Activated CD4-positive, alpha-beta T cell treated with anti-CD3 and anti-CD28 coated beads for 36 hours (primary cell): ENCODE data around the gene TTC34. TPM values are rescaled to one million over a fixed set of nuclear protein-coding genes. Genes with fewer than 3 reads are reported as not detected.

Source experiments
- ATAC-seq: fragments of 200-7000 bp; cut with Tn5 transposase; one replicate; pipeline ENCODE4 v1.10.0; 2021; ENCODE audit warnings: mild to moderate bottlenecking, moderate library complexity
- CTCF ChIA-PET: fragments of 350-600 bp; sonication (Branson Sonifier 250); formaldehyde crosslinking; loops from one replicate; lab custom pipeline; 2021; ENCODE audit warnings: antibody characterized with exemption; lab: Charles Lee
- POLR2A ChIA-PET: fragments of 350-600 bp; sonication (Branson Sonifier 250); formaldehyde crosslinking; loops from one replicate; lab custom pipeline; 2021; ENCODE audit warnings: antibody characterized with exemption, inconsistent platforms; lab: Charles Lee
- DNase-seq: peaks from one replicate; pipeline ENCODE4 v3.0.0-alpha.2; 2020
- H3K27ac Mint-ChIP-seq: one replicate; pipeline ENCODE4 v1.8.0; 2021; ENCODE audit warnings: mixed read lengths
- H3K27me3 Mint-ChIP-seq: one replicate; pipeline ENCODE4 v1.8.0; 2021; ENCODE audit warnings: mixed read lengths
- H3K36me3 Mint-ChIP-seq: one replicate; pipeline ENCODE4 v1.8.0; 2021; ENCODE audit warnings: low read depth, mixed read lengths
- H3K4me1 Mint-ChIP-seq: one replicate; pipeline ENCODE4 v1.8.0; 2021; ENCODE audit warnings: mixed read lengths
- H3K4me3 Mint-ChIP-seq: one replicate; pipeline ENCODE4 v1.8.0; 2021; ENCODE audit warnings: mild to moderate bottlenecking, moderate library complexity, mixed read lengths
- H3K9me3 Mint-ChIP-seq: one replicate; pipeline ENCODE4 v1.8.0; 2021; ENCODE audit warnings: low read depth, mixed read lengths
- intact Hi-C, 2 experiments: fragments of 100-400 bp; cut with DNase I in 1 of 2; cut with micrococcal nuclease in 1 of 2; formaldehyde crosslinking; loops; one replicate each; pipeline versions ENCODE4 v1.14.2 to v1.15.1; 2022 to 2024; cut with DNase I, micrococcal nuclease
- total RNA-seq, 2 experiments: library from RNA; stranded (reverse); gene quantifications; one replicate each; pipeline ENCODE4 v1.2.3, GENCODE V29; 2021

TTC34 gene
- total RNA-seq, 2 experiments from 2014 or later, result 1.3 TPM

- ChIA-PET POLR2A (no interaction called here), CTCF (interaction anchor here (0.6 to 0.9 kb wide), 2 partner anchors 41 to 81 kb away, joined by 3 read pairs; no protein-coding TSS in a partner anchor)
- H3K36me3 Mint-ChIP-seq, result peaks cover 6% of the 10 kb centered on the region
- no peak for DNase-seq
- no peaks in the 10 kb centered on the region for H3K9me3 Mint-ChIP-seq
- no peak overlapping the region for H3K4me3 Mint-ChIP-seq
- intact Hi-C loops, result loop anchor here in 1 of 2 experiments (5.0 to 10.0 kb wide), 2 partner anchors 335 to 1183 kb away; partner anchors contain the start of gene SMIM1
- no peak overlapping the region for H3K27ac Mint-ChIP-seq
- no peak for ATAC-seq
- H3K27me3 Mint-ChIP-seq, result no peaks in the 10 kb centered on the region
- H3K4me1 Mint-ChIP-seq, result peaks cover 14% of the 10 kb centered on the region
Measured at GRCh38 chr1:2589431-2590232, 211.9 kb downstream of the TTC34 start.

DNA sequence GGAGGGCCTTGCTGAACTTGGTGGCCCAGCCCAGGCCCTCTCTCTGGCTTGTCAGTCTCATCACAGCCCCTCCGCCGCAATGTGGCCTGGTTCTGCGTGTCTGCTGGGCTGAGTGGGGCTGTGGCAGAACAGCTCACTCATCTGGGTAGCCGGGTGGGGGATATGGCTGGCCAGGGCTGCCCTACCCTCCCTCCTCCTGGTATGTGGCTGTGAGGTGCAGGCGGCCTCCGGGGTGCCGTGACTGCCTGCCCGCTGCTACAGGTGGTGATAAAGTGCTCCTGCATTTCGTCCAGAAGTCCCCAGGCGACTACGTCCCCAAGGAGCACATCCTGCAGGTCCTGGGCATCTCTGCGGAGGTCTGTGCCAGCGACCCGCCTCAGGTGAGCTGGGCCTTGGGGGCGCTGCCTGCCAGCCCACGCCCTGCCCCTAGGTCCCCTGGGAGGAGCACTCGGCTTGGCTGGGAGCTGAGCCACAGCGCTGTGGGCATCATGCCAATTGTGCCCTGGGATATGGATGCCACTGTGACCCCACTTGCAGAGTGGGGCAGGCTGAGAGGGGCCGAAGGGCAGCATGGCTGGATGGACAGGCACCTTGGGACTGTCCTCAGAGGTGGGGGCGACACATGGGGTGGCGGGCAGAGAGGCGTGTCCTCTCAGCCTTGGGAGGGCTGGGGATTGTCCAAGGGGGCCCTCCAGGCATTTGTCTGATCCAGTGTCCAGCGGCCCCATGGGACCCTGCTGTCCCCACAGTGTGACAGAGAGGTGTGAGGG lies 212.6 kb downstream of the TTC34 start:
- no peak for DNase-seq
- H3K27ac Mint-ChIP-seq, result no peak overlapping the region
- peak overlapping the region; percentile 82 for H3K4me3 Mint-ChIP-seq
- H3K9me3 Mint-ChIP-seq, result no peaks in the 10 kb centered on the region
- POLR2A ChIA-PET, result no interaction called here
- intact Hi-C loops, result loop anchor here in 1 of 2 experiments (5.0 to 10.0 kb wide), 2 partner anchors 334 to 1183 kb away; partner anchors contain the start of gene SMIM1
- CTCF ChIA-PET, result interaction anchor here (0.7 kb wide), 1 partner anchor 92 kb away, joined by 3 read pairs; no protein-coding TSS in a partner anchor
- H3K27me3 Mint-ChIP-seq, result no peaks in the 10 kb centered on the region
- H3K4me1 Mint-ChIP-seq, result peaks cover 22% of the 10 kb centered on the region
- no peak for ATAC-seq
- peaks cover 12% of the 10 kb centered on the region for H3K36me3 Mint-ChIP-seq

DNA sequence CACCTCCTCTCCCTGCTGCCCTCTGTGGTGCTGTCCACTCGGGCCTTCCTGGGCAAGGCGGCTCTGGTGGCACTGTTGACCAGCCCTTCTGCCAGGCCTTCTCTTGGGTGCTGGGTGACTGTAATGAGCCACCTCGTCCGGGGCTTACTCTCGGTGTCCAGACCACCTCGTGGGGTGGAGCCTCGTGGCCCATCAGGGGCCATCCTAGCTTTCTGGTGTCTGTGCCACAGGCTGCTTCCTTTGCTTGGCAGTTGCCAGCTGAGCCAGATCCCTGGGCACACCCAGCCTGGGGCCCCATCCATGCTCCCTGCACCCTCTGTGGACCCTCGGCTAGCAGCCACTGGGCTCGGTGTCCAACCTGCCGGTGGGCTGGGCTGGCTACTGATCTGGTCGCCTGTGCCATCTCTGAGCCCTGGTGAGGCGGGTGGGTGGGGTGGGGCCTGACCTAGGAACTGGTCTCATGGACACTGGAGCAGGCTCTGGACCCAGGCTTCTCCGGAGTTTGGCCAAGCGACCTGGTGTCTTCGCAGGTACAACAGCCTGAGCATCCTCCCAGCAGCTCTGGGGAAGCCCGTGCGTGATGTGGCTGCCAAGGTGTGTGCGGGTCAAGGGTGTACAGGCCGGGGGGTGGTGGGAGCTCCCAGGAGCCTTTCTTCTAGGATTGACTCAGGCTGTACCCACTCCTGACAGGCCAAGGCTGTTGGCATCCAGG lies 213.5 kb downstream of the TTC34 start:
- intact Hi-C loops, result loop anchor here (2.0 to 10.0 kb wide), 6 partner anchors 55 to 1313 kb away; partner anchors contain the start of genes C1orf174 (in 1 of the 2), PANK4 (in 1 of the 2), PEX10 (in 1 of the 2) and SMIM1 (in 1 of the 2)
- ChIA-PET CTCF (interaction anchor here (0.7 to 0.9 kb wide), 3 partner anchors 36 to 172 kb away, joined by 3 read pairs; no protein-coding TSS in a partner anchor), POLR2A (no interaction called here)
- ATAC-seq (no peak), DNase-seq (no peak)
- H3K4me3 Mint-ChIP-seq, result peak overlapping the region; percentile 82
- H3K27ac Mint-ChIP-seq, result no peak overlapping the region
- peaks cover 12% of the 10 kb centered on the region for H3K36me3 Mint-ChIP-seq
- no peaks in the 10 kb centered on the region for H3K9me3 Mint-ChIP-seq
- no peaks in the 10 kb centered on the region for H3K27me3 Mint-ChIP-seq
- H3K4me1 Mint-ChIP-seq, result peaks cover 30% of the 10 kb centered on the region

GRCh38 chr1:2587071-2587859 lies 214.2 kb downstream of the TTC34 start:
- POLR2A ChIA-PET, result interaction anchor here (4.0 kb wide), 1 partner anchor 31 kb away, joined by 23 read pairs; the partner anchor contains the start of gene TNFRSF14
- Mint-ChIP-seq H3K27me3 (no peaks in the 10 kb centered on the region), H3K4me3 (peak overlapping the region; percentile 82), H3K27ac (peak overlapping the region; percentile 13), H3K9me3 (no peaks in the 10 kb centered on the region), H3K36me3 (peaks cover 12% of the 10 kb centered on the region), H3K4me1 (peaks cover 34% of the 10 kb centered on the region)
- DNase-seq (no peak), ATAC-seq (no peak)
- CTCF ChIA-PET, result interaction anchor here (0.6 to 5.3 kb wide), 4 partner anchors 16 to 171 kb away, joined by 3 to 25 read pairs (median 3); partner anchors contain the start of gene TNFRSF14
- intact Hi-C loops, result loop anchor here (2.0 to 10.0 kb wide), 6 partner anchors 56 to 1314 kb away; partner anchors contain the start of genes C1orf174 (in 1 of the 2), PANK4 (in 1 of the 2), PEX10 (in 1 of the 2) and SMIM1 (in 1 of the 2)

DNA sequence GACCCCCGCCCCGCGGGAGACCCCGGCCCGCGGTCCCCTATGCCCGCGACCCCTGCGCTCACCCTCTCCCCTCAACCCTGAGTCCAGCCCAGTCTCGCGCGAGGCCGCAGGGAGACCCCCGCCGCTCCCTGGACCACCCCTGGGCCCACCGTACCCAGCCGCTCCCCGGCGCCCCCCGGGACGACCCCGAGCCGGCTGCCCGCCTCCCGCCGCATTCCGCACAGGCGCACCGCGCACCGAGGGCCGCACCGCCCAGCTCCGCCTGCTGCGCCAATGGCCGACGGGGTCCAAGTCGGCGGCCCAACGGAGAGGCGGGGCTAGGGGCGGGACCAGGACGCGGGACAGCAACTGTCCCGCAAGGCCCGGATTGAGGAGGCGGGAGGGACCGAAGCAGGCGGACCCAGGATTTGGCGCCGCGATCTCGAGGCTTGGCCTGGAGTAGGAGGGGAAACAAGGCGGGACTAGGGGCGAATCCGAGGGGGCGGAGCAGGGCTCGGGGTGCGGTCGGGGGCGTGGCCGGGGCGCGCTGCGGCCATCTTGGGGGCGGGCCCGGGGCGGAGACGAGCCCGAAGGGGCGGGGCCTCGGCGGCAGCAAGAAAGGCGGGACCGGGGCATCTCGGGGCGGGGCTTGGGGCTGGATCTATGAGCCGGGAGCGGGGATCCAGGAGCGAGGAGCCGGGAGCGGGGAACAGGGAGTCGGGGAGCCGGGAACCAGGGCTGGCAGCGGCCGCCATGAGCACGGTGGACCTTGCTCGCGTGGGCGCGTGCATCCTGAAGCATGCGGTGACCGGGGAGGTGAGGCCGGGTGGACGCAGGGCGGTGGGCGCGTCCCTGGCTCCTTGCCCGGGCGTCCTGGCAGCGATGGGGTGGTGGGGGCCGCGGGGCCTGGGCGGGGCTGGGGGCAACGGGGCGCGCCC lies 215.1 kb downstream of the TTC34 start, which contains the start of gene PRXL2B:
Gene PRXL2B, plus strand, starts transcription at position 624 of the 917 bp plus-strand sequence. Its CDS starts 109 bp downstream, at position 733.
- ChIA-PET CTCF (interaction anchor here (0.5 to 5.3 kb wide), 7 partner anchors 25 to 1212 kb away, joined by 3 to 25 read pairs (median 3); partner anchors contain the start of genes FAAP20 and TNFRSF14), POLR2A (interaction anchor here (1.4 to 4.0 kb wide), 3 partner anchors 30 to 171 kb away, joined by 4 to 23 read pairs (median 9); partner anchors contain the start of gene TNFRSF14)
- intact Hi-C loops, result loop anchor here (1.0 to 10.0 kb wide), 18 partner anchors 8 to 1314 kb away; partner anchors contain the start of genes PANK4 (in 2 of the 2), PEX10 (in 2 of the 2), C1orf174 (in 1 of the 2) and MORN1 (in 1 of the 2)
- DNase-seq, result peak; percentile 98
- Mint-ChIP-seq H3K4me3 (peak within 1 kb of the TSS; percentile 82), H3K4me1 (peaks cover 42% of the 10 kb centered on the region), H3K27me3 (no peaks in the 10 kb centered on the region), H3K27ac (peak within 1 kb of the TSS; percentile 94), H3K9me3 (no peaks in the 10 kb centered on the region), H3K36me3 (peaks cover 16% of the 10 kb centered on the region)
- peak; percentile 72 for ATAC-seq

Other genes with a start within 250 kb of the TTC34 start
- 100 to 1,000 TPM; 135 to 145 TPM for gene TNFRSF14, start 245.3 kb downstream of the TTC34 start, total RNA-seq
- 10 to 100 TPM; 23.7 to 36.8 TPM for gene PRXL2B, start 214.9 kb downstream of the TTC34 start, total RNA-seq
- gene MMEL1, start 168.7 kb downstream of the TTC34 start, total RNA-seq, result 1 to 10 TPM in 1 of 2 experiments, under 1 TPM in 1; 0.97 to 1.4 TPM
- gene ACTRT2, start 219.8 kb upstream of the TTC34 start, total RNA-seq, result not detected